ENCODE results near the gene STAMBP.
"Not testable (repeated sequence)": the region's sequence is repeated elsewhere in the genome, so short reads cannot be mapped to it uniquely, and the experiment has no call there.

The STAMBP gene

DNA sequence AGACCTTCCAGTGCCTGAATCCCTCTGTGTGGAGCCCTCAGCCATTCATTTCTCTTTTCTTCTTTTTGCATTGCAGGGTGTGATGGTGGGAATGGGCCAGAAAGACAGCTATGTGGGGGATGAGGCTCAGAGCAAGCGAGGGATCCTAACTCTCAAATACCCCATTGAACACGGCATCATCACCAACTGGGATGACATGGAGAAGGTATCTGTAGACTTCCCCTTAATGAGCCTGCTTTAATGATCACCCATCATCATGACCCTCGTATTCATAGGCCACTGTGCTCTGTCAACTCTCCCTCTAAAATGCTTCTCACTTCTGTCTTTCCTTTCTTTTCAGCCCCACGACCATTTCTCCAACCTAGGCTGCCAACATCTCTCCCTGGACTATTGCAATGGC, 73.5 kb downstream of the STAMBP start:
- DNase-seq (ENCODE audit: low spot score) = no peak
- in situ Hi-C loops (cut with MboI; ENCODE audit: low sequenced_read_pairs, unreplicated experiment) = no loop called here
- TF ChIP-seq, protein P1, sequence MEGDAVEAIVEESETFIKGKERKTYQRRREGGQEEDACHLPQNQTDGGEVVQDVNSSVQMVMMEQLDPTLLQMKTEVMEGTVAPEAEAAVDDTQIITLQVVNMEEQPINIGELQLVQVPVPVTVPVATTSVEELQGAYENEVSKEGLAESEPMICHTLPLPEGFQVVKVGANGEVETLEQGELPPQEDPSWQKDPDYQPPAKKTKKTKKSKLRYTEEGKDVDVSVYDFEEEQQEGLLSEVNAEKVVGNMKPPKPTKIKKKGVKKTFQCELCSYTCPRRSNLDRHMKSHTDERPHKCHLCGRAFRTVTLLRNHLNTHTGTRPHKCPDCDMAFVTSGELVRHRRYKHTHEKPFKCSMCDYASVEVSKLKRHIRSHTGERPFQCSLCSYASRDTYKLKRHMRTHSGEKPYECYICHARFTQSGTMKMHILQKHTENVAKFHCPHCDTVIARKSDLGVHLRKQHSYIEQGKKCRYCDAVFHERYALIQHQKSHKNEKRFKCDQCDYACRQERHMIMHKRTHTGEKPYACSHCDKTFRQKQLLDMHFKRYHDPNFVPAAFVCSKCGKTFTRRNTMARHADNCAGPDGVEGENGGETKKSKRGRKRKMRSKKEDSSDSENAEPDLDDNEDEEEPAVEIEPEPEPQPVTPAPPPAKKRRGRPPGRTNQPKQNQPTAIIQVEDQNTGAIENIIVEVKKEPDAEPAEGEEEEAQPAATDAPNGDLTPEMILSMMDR (IDR thresholded peaks at IDR 0.05; ENCODE audit: borderline replicate concordance, control extremely low read depth, extremely low read depth, insufficient read depth, missing control alignments) = no peak

DNA sequence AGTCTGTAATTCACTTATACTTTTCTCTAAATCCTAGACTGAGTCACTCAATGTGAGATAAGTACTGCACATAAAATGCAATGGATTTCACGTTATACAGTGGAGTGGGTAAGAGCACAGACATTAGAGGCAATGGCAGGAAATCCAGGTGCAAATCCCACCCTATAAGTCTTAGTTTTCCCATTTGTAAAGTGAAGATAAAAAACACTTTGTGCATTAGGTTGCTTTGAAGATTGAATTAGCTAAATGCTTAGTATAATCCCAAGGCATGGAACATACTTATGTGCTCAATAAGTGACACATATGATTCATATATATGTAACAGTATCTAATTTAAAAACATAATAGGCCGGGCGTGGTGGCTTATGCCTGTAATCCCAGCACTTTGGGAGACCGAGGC, 74.6 kb downstream of the STAMBP start:
- TF ChIP-seq, protein P1 (IDR thresholded peaks at IDR 0.05; ENCODE audit: borderline replicate concordance, control extremely low read depth, extremely low read depth, insufficient read depth, missing control alignments) = no peak
- in situ Hi-C loops (cut with MboI; ENCODE audit: low sequenced_read_pairs, unreplicated experiment) = no loop called here
- no peak for DNase-seq (ENCODE audit: low spot score)

DNA sequence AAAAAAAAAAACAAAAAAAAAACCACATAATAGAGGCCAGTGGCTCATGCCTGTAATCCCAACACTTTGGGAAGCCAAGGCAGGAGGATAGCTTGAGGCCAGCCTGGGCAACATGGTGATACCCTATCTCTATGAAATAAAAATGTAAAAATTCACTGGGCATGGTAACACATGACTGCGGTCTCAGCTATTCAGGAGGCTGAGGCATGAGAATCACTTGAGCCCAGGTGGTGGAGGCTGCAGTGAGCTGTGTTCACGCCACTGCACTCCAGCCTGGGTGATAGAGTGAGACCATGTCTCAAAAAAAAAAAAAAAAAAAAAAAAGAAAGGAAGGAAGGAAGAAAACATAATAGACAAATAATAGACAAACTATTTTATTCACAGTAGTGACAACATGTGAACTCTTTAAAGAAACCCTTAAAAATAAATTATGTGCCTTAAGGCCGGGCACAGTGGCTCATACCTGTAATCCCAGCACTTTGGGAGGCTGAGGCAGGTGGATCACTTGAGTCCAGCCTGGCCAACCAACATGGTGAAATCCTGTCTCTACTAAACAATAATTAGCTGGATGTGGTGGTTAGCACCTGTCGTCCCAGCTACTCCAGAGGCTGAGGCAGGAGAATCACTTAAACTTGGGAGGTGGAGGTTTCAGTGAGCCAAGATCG, 75.3 kb downstream of the STAMBP start:
- DNase-seq (ENCODE audit: low spot score); in situ Hi-C loops (cut with MboI; ENCODE audit: low sequenced_read_pairs, unreplicated experiment): not testable (repeated sequence)

DNA sequence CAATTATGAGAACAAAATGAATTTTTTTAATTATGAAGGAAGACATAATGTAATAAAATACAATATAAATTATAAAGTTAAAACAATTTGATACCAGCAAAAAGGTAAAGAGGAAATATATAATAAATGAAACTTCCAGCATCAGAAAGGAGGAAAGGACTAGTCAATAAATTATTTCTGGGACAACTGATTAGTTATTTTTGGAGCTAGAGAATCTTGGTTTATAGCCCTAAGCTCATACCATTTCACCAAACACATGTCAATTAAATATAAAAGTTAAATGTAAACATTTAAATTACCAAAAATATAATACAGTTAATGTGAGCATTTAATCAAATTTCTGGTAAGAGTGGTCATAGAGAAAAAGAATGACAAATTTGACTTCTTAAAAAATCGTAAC, 76.2 kb downstream of the STAMBP start:
- in situ Hi-C loops (cut with MboI; ENCODE audit: low sequenced_read_pairs, unreplicated experiment) = no loop called here
- TF ChIP-seq, protein P1 (IDR thresholded peaks at IDR 0.05; ENCODE audit: borderline replicate concordance, control extremely low read depth, extremely low read depth, insufficient read depth, missing control alignments) = no peak
- no peak for DNase-seq (ENCODE audit: low spot score)

DNA sequence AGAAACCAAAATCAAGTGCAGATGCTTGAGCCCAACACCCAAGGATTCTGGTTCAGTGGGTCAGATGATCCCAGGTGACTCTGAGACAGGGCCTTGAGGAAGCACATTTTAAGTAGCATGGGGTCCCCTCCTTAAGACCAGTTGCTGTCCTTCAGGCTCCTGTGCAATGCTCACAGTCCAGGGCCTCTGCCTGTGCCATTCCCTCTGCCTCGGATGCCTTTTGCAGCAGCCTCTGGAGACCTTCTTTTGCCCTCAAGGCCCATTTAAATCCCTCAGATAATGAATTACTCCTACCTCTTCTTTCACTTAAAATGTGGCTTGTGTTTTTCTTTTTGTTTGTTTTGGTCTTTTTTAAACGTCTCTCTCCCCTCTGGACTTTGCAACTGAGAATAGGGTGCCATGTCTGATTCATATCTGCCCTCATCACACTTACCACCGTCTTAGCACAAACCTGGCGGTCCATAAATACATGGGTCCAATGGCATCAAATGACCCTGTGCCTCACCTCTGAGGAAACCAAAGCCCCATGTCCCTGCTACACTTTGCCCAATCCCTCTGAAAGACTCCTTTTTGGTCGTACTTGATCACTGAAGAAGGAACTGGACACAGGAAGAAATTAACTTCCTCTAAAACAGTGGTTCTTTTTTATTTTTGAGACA, 78.2 kb downstream of the STAMBP start:
- in situ Hi-C loops (cut with MboI; ENCODE audit: low sequenced_read_pairs, unreplicated experiment) = no loop called here
- TF ChIP-seq, protein P1 (IDR thresholded peaks at IDR 0.05; ENCODE audit: borderline replicate concordance, control extremely low read depth, extremely low read depth, insufficient read depth, missing control alignments) = no peak
- no peak for DNase-seq (ENCODE audit: low spot score)

DNA sequence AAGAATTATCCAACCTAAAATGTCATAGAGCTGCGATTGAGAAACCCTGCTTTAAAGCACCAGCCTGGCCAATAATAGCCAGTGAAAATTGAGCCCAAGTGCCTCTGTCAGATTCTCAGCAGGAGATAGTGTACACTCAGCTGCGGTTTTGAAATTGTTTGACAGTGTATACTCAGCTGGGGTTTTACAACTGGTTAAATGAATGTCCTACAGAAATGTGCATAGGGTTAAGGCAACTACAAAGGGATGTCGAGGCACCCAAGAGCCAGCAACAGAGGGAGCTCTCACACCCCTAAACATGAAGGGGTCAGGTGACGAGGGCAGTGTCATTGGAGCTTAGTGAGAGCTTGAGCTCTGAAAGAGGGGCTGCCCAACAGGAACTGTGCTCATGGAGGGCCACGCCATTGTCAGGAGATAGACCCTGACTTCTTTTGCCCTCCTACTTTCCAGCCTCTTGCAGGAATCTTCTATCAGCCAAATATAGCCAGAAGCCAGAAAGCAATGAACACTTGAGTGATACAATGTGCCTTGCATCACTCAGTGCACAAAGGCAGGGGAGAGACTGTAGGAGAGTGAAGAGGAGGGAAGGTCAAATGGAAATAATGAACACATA, 79.2 kb downstream of the STAMBP start:
- in situ Hi-C loops (cut with MboI; ENCODE audit: low sequenced_read_pairs, unreplicated experiment) = no loop called here
- DNase-seq (ENCODE audit: low spot score) = peak; percentile 75
- TF ChIP-seq, protein P1 (IDR thresholded peaks at IDR 0.05; ENCODE audit: borderline replicate concordance, control extremely low read depth, extremely low read depth, insufficient read depth, missing control alignments) = peak; percentile 49
